K562 (cell line): Measurements from ENCODE around the gene SLC4A2. TPM values are rescaled to one million over a fixed set of nuclear protein-coding genes. Genes with fewer than 3 reads are reported as not detected.
A peak's percentile ranks its signal among the peaks of the same experiment; 100 is the strongest.

Experiments used
- ATAC-seq: fragments of 200-7000 bp; cut with Tn5 transposase; 3 replicates; pipeline ENCODE4 v1.9.1; 2020; ENCODE audit warnings: moderate library complexity
- BruUV-seq: library from RNA; stranded (reverse); fragments of 400-500 nt; replicated peaks from 2 replicates; lab custom pipeline; 2021; lab: Mats Ljungman, UMichigan
- CTCF ChIA-PET: fragments of 300-600 bp; formaldehyde crosslinking; extraction: SDS; loops from one replicate; lab custom pipeline; 2021; ENCODE audit warnings: low intra/inter-chr PET ratio; lab: Yijun Ruan, JAX
- POLR2A ChIA-PET: fragments of 300-600, 350-650 bp; sonication (Branson Sonifier 250); formaldehyde crosslinking; extraction: SDS; loops from one replicate; lab custom pipeline; 2021; ENCODE audit warnings: antibody characterized with exemption, inconsistent platforms; lab: Yijun Ruan, JAX
- DNase-seq, 4 experiments: peaks; one replicate each; pipeline versions ENCODE4 v3.0.0 to v3.0.0-alpha.2; 2011 to 2018; ENCODE audit warnings: low spot score in 3 of 4, mixed read lengths in 3 of 4; ENCODE audit errors: extremely low read depth in 1 of 4
- FAIRE-seq: peaks from 2 replicates; lab custom pipeline; 2011; peaks lifted over from hg19 to GRCh38; lab: Jason Lieb, UNC
- H2AFZ ChIP-seq: 2 replicates; pipeline ENCODE4 v1.6.0; 2011; ENCODE audit warnings: low read depth, low read length, control low read depth, inconsistent platforms
- H3K27ac ChIP-seq: fragments of 200-600 bp; 3 replicates; pipeline ENCODE4 v1.8.0; 2011; ENCODE audit warnings: low read depth, mild to moderate bottlenecking, control low read depth, inconsistent platforms, low read length, moderate library complexity, mixed read lengths; ENCODE audit errors: extremely low read depth
- H3K27me3 ChIP-seq, 2 experiments: fragments of 300-600 bp in 1 of 2; 2 replicates in 1 of 2; 3 replicates in 1 of 2; pipeline versions ENCODE4 v1.6.0 to v1.8.0; 2011; ENCODE audit warnings: inconsistent platforms in 2 of 2, low read length in 2 of 2, mild to moderate bottlenecking in 1 of 2, mixed read lengths in 1 of 2, moderate library complexity in 1 of 2; ENCODE audit not compliant: control insufficient read depth in 2 of 2, insufficient read depth in 2 of 2
- H3K36me3 ChIP-seq: fragments of 300-600 bp; 3 replicates; pipeline ENCODE4 v1.8.0; 2011; ENCODE audit warnings: mild to moderate bottlenecking, low read length, inconsistent platforms; ENCODE audit not compliant: control insufficient read depth, insufficient read depth
- H3K4me1 ChIP-seq, 2 experiments: fragments of 200-600 bp in 1 of 2; replicated peaks in 1 of 2; 2 replicates in 1 of 2; 3 replicates in 1 of 2; pipeline versions ENCODE4 v1.5.1 to v1.8.0; 2011; ENCODE audit warnings: inconsistent platforms in 2 of 2, low read length in 2 of 2, mild to moderate bottlenecking in 1 of 2, mixed read lengths in 1 of 2, moderate library complexity in 1 of 2; ENCODE audit not compliant: control insufficient read depth in 2 of 2, insufficient read depth in 2 of 2
- H3K4me2 ChIP-seq: 2 replicates; pipeline ENCODE4 v1.6.1; 2011; ENCODE audit warnings: low read length, control low read depth, inconsistent platforms, mixed read lengths; ENCODE audit not compliant: insufficient read depth
- H3K4me3 ChIP-seq: fragments of 200-600 bp; sonication (generic), shearing (Covaris generic); 2 replicates; pipeline ENCODE4 v1.5.1; 2016; ENCODE audit warnings: control low read depth, inconsistent platforms
- H3K79me2 ChIP-seq: fragments of 200-600 bp; 3 replicates; pipeline ENCODE4 v1.8.0; 2011; ENCODE audit warnings: low read length, inconsistent platforms; ENCODE audit not compliant: control insufficient read depth, insufficient read depth
- H3K9ac ChIP-seq, 2 experiments: 2 replicates each; pipeline versions ENCODE4 v1.6.0 to v1.6.1; 2011; ENCODE audit warnings: low read depth in 2 of 2, low read length in 2 of 2, control low read depth in 1 of 2, inconsistent platforms in 1 of 2, mild to moderate bottlenecking in 1 of 2, mixed read lengths in 1 of 2; ENCODE audit not compliant: insufficient read depth in 1 of 2
- H3K9me1 ChIP-seq: one replicate; pipeline ENCODE4 v1.6.0; 2011; ENCODE audit warnings: inconsistent platforms, mild to moderate bottlenecking, low read length, moderate library complexity; ENCODE audit not compliant: control insufficient read depth, insufficient read depth
- H3K9me3 ChIP-seq: replicated peaks from 2 replicates; pipeline ENCODE4 v1.5.1; 2011; ENCODE audit warnings: low read depth, low read length, inconsistent platforms; ENCODE audit not compliant: control insufficient read depth, insufficient read depth
- H4K20me1 ChIP-seq: replicated peaks from 2 replicates; pipeline ENCODE4 v1.6.1; 2011; ENCODE audit warnings: low read length, inconsistent platforms, mixed read lengths; ENCODE audit not compliant: control insufficient read depth, insufficient read depth
- POLR2G ChIP-seq: fragments of 200-400 bp; formaldehyde crosslinking; IDR thresholded peaks from 2 replicates; pipeline ENCODE4 v1.6.1; 2017; ENCODE audit warnings: low read depth, mild to moderate bottlenecking, antibody characterized with exemption, low read length, moderate library complexity
- PYGO2 ChIP-seq: fragments of 450-650 bp; IDR thresholded peaks from 2 replicates; pipeline ENCODE4 v1.6.1; 2016; ENCODE audit warnings: mild to moderate bottlenecking, missing genetic modification characterization, moderate library complexity, missing compliant biosample characterization
- ZNF3 ChIP-seq: fragments of 250-450 bp; sonication (Bioruptor Pico); IDR thresholded peaks from 2 replicates; pipeline ENCODE4 v1.5.0; 2021; ENCODE audit warnings: mild to moderate bottlenecking, moderate library complexity
- WGBS: fragments of 100-300 bp; shearing (Covaris generic); methylation state at CpG from one replicate; pipeline ENCODE4 v1.1.6; 2016; ENCODE audit warnings: low coverage, mixed read lengths; ENCODE audit not compliant: insufficient coverage; ENCODE audit errors: missing lambda C conversion rate; 5-methylcytosine and 5-hydroxymethylcytosine counted together
- in situ Hi-C: fragments of 300-500 bp; cut with MboI; formaldehyde crosslinking; loops from 4 replicates; pipeline ENCODE4 v1.15.0; 2018; ENCODE audit warnings: inconsistent platforms, mixed read lengths
- intact Hi-C: fragments of 100-400 bp; cut with micrococcal nuclease; formaldehyde crosslinking; loops from 2 replicates; pipeline ENCODE4 v1.14.2; 2022
- polyA plus RNA-seq, 8 experiments: library from polyadenylated mRNA; depleted of rRNA in 4 of 8; stranded (reverse) in 5 of 8; unstranded in 3 of 8; fragments of >200 nt; fragmentation: Nextera tagmentation in 2 of 8; fragmentation: Illumina TruSeq in 1 of 8; extraction: Ambion mirVana in 2 of 8; extraction: Trizol in 1 of 8; gene quantifications; 2 replicates each; pipeline versions ENCODE4 v1.2.1 to v1.2.3, GENCODE V29; 2011 to 2014; ENCODE audit warnings: inconsistent platforms in 1 of 8, missing spikeins in 1 of 8
- total RNA-seq, 7 experiments: library from RNA; depleted of rRNA in 6 of 7; stranded (reverse); fragments of >200 nt in 6 of 7; fragmentation: Illumina TruSeq in 2 of 7; extraction: Trizol in 2 of 7; gene quantifications; 2 replicates each; pipeline versions ENCODE4 v1.2.1 to v1.2.3, GENCODE V29; 2011 to 2021; ENCODE audit warnings: low replicate concordance in 1 of 7

The SLC4A2 gene
- total and polyA plus RNA-seq, 9 of the 15 experiments (the other 6 are each of a cell fraction or from before 2014, with no cell fraction given) = 11.4 to 375 (median 130) TPM

GRCh38 chr7:151116603-151117440, 57.4 kb downstream of the SLC4A2 start:
- WGBS = 95% methylated on average over 27 of the region's 27 CpGs
- CTCF ChIA-PET = no interaction called here
- no peak overlapping the region for H2AFZ ChIP-seq
- no peak for FAIRE-seq
- no peak for ATAC-seq
- no peak overlapping the region for H3K4me3 ChIP-seq
- intact Hi-C loops = no loop called here
- H3K4me2 ChIP-seq = no peak overlapping the region
- no peak for DNase-seq
- no TSS peak for BruUV-seq
- H3K9me3 ChIP-seq = no peaks in the 10 kb centered on the region
- H3K4me1 ChIP-seq = peaks cover 20 to 64% of the 10 kb centered on the region in 2 experiments
- peak; percentile 38 for TF ChIP-seq POLR2G
- no peak for TF ChIP-seq ZNF3 (CRISPR knock-in tag)
- H3K79me2 ChIP-seq = peaks cover 41% of the 10 kb centered on the region
- H3K27me3 ChIP-seq = no peaks in the 10 kb centered on the region
- no peak overlapping the region for H3K27ac ChIP-seq
- peaks cover 84% of the 10 kb centered on the region; the same call in 2 of the 3 replicates for H3K36me3 ChIP-seq
- H3K9ac ChIP-seq = peak overlapping the region in 1 of 2 experiments; percentile 64; a peak in 2 of 4 replicates
- H4K20me1 ChIP-seq = peaks cover 45% of the 10 kb centered on the region
- in situ Hi-C loops = no loop called here
- POLR2A ChIA-PET = interaction anchor here (0.5 to 1.2 kb wide), 6 partner anchors 18 to 193 kb away, joined by 3 to 5 read pairs (median 3); no protein-coding TSS in a partner anchor
- H3K9me1 ChIP-seq = peaks cover 13% of the 10 kb centered on the region

GRCh38 chr7:151117565-151117964, 58.2 kb downstream of the SLC4A2 start:
- in situ Hi-C loops = no loop called here
- peaks cover 39% of the 10 kb centered on the region for H4K20me1 ChIP-seq
- ChIA-PET POLR2A (interaction anchor here (0.6 to 1.2 kb wide), 3 partner anchors 19 to 66 kb away, joined by 3 to 5 read pairs (median 3); no protein-coding TSS in a partner anchor), CTCF (no interaction called here)
- no peaks in the 10 kb centered on the region for H3K9me3 ChIP-seq
- H3K27me3 ChIP-seq = no peaks in the 10 kb centered on the region
- no peak overlapping the region for H3K4me2 ChIP-seq
- no TSS peak for BruUV-seq
- peaks cover 13% of the 10 kb centered on the region for H3K9me1 ChIP-seq
- FAIRE-seq = no peak
- no peak for DNase-seq
- H3K27ac ChIP-seq = no peak overlapping the region
- H3K36me3 ChIP-seq = peaks cover 88% of the 10 kb centered on the region; the same call in 2 of the 3 replicates
- no peak overlapping the region for H3K4me3 ChIP-seq
- WGBS = 96% methylated on average over 12 of the region's 12 CpGs
- TF ChIP-seq PYGO2 = no peak
- intact Hi-C loops = no loop called here
- ATAC-seq = no peak
- no peak overlapping the region for H2AFZ ChIP-seq
- peaks cover 33% of the 10 kb centered on the region for H3K79me2 ChIP-seq
- H3K4me1 ChIP-seq = peaks cover 15 to 59% of the 10 kb centered on the region in 2 experiments
- no peak overlapping the region for H3K9ac ChIP-seq
